ENCODE measurements around the gene ABI3BP. TPM values are rescaled to one million over a fixed set of nuclear protein-coding genes. Genes with fewer than 3 reads are reported as not detected.
A peak's percentile ranks its signal among the peaks of the same experiment; 100 is the strongest.

The ABI3BP gene
- total RNA-seq, 6 experiments from 2014 or later, result 1.5 to 4.9 (median 3.0) TPM

GRCh38 chr3:100913870-100914648 is 79.2 kb downstream of the ABI3BP start:
- Histone ChIP-seq H3K27ac (no peak overlapping the region), H3K9me3 (no peaks in the 10 kb centered on the region), H3K27me3 (no peaks in the 10 kb centered on the region), H3K4me1 (no peaks in the 10 kb centered on the region), H3K4me3 (no peak overlapping the region), H3K36me3 (no peaks in the 10 kb centered on the region)
- 64% methylated on average over 4 of the region's 5 CpGs for WGBS (ENCODE audit: insufficient coverage, low coverage, low lambda C conversion rate, missing lambda C conversion rate)
- no peak for TF ChIP-seq CTCF (IDR thresholded peaks at IDR 0.05)
- TF ChIP-seq POLR2A (IDR thresholded peaks at IDR 0.05), result no peak
- intact Hi-C loops (cut with DNase I), result no loop called here
- ATAC-seq (peak in 1 of 4 donors; percentile 27), DNase-seq (no peak)

GRCh38 chr3:100912976-100913545 is 80.2 kb downstream of the ABI3BP start:
- TF ChIP-seq CTCF (IDR thresholded peaks at IDR 0.05), result no peak
- TF ChIP-seq POLR2A (IDR thresholded peaks at IDR 0.05), result no peak
- WGBS (ENCODE audit: insufficient coverage, low coverage, low lambda C conversion rate, missing lambda C conversion rate), result 91% methylated on average over 3 of the region's 4 CpGs
- no peaks in the 10 kb centered on the region for H3K27me3 ChIP-seq

GRCh38 chr3:100912571-100912970 is 80.7 kb downstream of the ABI3BP start:
- Histone ChIP-seq H3K27me3 (no peaks in the 10 kb centered on the region), H3K4me3 (no peak overlapping the region), H3K9me3 (no peaks in the 10 kb centered on the region), H3K36me3 (no peaks in the 10 kb centered on the region), H3K4me1 (no peaks in the 10 kb centered on the region), H3K27ac (no peak overlapping the region)
- DNase-seq, result no peak
- TF ChIP-seq POLR2A (IDR thresholded peaks at IDR 0.05), result no peak
- TF ChIP-seq CTCF (IDR thresholded peaks at IDR 0.05), result no peak
- ATAC-seq, result no peak
- intact Hi-C loops (cut with DNase I), result no loop called here
- 84% methylated on average over 5 of the region's 6 CpGs for WGBS (ENCODE audit: insufficient coverage, low coverage, low lambda C conversion rate, missing lambda C conversion rate)

More at GRCh38 chr3:100912976-100913545, 80.2 kb downstream of the ABI3BP start:
- ATAC-seq (no peak), DNase-seq (no peak)
- Histone ChIP-seq H3K27ac (no peak overlapping the region), H3K4me3 (no peak overlapping the region), H3K36me3 (no peaks in the 10 kb centered on the region), H3K4me1 (no peaks in the 10 kb centered on the region), H3K9me3 (no peaks in the 10 kb centered on the region)
- intact Hi-C loops (cut with DNase I), result no loop called here

GRCh38 chr3:100911956-100912355 is 81.3 kb downstream of the ABI3BP start:
- ATAC-seq (no peak), DNase-seq (no peak)
- intact Hi-C loops (cut with DNase I), result no loop called here
- no peaks in the 10 kb centered on the region for H3K27me3 ChIP-seq
- TF ChIP-seq CTCF (IDR thresholded peaks at IDR 0.05) (no peak), POLR2A (IDR thresholded peaks at IDR 0.05) (no peak)
- no peak overlapping the region for H3K27ac ChIP-seq
- no peaks in the 10 kb centered on the region for H3K9me3 ChIP-seq
- H3K36me3 ChIP-seq, result no peaks in the 10 kb centered on the region
- WGBS (ENCODE audit: insufficient coverage, low coverage, low lambda C conversion rate, missing lambda C conversion rate), result 46% methylated on average over 6 of the region's 6 CpGs
- H3K4me1 ChIP-seq, result no peaks in the 10 kb centered on the region
- no peak overlapping the region for H3K4me3 ChIP-seq
